ENCODE measurements around the gene ATP5PD.
"Not testable (repeated sequence)": the region's sequence is repeated elsewhere in the genome, so short reads cannot be mapped to it uniquely, and the experiment has no call there.

ATP5PD gene

DNA sequence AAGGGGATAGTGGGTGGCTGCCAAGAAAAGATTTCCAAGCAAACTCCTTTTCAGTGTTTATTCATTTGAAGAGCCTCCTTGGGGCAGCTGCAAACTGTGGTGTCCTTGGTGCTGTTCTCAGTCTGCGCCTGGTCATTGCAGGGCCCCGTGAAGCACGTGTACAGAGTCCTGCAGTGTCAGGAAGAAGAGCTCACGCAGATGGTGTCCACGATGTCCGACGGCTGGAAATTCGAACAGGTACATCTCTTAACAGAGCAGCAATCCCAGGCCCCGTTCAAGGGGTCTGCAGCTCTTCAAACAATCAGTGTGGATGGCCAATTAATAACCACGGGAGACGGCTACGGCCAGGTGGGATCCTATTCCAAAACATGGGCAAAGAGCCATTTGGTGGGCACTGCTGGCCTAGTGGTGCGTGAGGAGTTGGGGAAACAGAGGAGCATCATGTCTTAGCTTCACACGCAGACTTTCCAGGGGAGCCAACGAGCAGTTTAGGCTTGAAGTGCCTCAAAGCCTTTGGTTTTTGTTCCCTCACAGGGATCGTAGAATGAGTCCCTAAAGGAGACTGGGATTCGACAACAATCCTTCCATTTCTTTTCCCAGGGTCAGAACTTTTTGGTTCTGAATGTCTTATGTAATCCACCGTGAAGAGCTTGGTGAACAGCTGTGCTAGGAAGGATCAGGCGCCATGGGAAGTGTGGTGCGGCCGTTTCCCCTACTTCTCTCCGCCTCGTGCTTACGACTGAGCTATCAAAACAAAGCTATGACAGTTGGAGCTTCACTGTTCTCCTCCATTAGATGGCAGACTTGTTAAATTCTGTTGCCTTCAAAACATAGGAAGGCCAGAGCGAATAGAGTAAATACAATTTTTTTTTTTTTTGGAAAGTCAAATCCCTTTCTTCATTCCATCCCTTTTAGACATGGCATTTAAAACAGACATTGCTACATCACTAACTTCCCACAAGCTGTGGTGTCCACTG, 12.9 kb upstream of the ATP5PD start:
- DNase-seq (ENCODE audit: low read depth, low spot score) = no peak

DNA sequence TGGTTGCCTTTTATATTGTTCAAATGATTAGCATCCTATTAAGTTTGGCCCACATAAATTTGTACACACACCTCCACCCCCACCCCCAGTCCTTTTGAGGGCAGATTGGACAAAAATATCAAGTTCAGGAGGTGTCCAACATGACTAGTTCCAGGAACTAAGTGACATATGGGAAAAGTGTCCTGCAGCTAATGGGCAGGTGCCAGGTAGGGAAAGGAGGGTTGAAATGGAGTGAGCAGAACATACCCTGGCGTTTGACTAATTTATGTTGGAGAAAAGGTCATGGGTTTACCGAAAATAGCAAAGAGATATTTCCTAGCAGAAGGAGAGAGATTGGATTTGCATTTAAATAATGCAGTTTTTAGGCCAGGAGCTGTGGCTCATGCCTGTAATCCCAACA, 5.2 kb upstream of the ATP5PD start:
- no peak for DNase-seq (ENCODE audit: low read depth, low spot score)

DNA sequence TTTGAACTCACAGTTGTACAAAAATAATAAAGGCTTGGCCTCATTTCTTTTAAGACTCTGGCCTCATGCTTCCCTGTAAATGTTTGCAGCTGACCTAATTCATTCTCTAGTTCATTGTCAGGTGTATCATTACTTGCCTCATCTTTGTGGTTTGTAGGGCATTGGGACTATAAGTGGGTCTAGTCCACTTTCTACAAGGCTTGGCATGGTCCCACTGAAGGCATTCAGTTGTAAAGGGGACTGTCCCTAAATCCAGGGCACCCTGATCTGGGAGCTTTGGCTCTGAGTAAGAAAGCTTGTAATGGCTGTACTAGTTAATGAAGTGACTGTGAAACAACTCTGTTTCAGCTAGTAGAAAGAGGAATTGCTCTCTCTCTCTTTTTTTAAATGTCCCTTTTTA, 2.9 kb upstream of the ATP5PD start:
- no peak for DNase-seq (ENCODE audit: low read depth, low spot score)

DNA sequence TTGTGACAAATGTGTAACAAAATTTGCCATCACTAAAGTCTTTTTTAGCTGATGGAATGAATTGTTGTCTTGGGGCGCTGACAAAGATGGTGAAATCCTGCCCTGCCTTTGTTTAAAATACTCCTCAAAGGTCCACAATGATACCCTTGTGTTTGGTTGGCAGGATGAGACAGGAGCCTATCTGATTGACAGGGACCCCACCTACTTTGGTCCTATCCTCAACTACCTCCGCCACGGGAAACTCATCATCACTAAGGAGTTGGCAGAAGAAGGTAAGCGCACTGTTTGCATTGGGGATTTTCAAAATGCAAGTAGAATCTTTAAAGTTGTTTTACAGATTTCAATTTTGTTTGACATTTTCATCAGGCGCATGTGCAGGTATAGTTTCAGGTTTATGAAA, 2.3 kb upstream of the ATP5PD start:
- no peak for DNase-seq (ENCODE audit: low read depth, low spot score)

DNA sequence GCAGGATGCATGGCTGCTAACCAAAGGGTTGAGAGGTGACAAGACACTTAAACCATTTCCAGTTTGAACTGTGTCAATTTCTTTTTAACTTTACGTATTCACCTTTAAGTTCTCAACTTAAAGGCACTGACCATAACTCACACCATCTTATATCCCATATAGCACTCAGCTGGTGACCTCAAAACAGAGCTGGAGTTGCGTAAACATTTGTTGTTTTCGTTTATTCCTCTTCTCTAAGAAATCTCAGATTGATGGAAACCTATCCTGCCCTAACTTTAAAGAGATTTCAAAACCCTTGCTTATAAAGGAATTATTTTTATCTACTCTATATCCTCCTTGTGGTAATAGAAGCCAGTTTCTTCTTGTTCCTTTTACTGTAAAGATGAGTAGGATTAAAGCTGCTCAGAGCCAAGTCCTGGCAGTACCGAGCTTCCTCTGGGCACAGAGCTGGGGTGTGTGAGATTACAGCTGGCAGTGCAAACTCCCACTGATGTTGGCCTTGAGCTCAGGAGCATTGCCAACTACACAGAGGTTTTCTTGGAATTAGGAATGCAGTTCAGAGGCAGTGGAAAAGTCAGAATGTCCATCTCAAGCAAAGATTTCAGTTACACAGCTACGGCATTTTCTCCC, 1.6 kb upstream of the ATP5PD start:
- no peak for DNase-seq (ENCODE audit: low read depth, low spot score)

DNA sequence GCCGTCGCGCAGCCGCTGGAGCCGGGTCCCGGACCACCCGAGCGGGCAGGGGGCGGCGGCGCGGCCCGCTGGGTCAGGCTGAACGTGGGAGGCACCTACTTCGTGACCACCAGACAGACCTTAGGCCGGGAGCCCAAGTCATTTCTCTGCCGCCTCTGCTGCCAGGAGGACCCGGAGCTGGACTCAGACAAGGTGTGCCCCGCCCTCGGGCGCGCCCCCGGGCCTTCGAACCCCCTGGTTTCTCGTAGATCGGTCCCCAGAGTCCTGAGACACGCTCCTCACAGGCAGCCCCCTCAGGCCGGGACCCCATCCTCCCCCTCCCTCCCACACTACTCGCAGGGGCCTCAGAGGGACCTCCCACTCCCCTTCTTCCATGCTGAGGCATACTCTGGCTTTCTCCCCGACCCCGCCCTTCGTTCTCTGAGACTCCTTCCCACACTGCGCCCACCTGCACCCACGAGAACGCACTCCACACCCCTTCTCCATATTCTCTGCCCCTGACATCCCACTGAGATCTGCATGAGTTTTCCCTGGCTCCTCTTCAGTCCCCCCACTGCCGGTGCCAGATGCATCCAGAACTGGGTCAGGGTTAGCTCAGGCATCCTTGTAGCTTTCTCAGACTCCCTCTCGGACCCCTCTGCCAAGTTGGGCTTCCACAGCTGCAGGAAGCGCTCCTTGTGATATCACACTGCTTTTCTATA, 779 bp upstream of the ATP5PD start:
- no peak for DNase-seq (ENCODE audit: low read depth, low spot score)

DNA sequence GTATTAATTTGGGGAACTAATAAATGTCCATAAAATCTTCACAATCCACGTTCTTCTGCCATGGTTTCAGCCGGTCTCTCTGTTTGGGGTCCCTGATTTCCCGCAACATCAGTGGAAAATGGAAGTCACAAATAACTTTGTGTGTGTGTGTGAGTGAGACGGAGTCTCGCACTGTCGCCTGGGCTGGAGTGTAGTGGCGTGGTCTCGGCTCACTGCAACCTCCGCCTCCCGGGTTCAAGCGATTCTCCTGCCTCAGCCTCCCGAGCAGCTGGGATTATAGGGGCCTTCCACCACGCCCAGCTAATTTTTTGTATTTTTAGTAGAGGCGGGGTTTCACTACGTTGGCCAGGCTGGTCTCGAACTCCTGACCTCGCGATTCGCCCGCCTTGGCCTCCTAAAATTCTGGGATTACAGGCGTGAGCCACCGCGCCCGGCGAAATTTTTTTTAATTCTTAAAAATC, 793 bp downstream of the ATP5PD start:
- not testable (repeated sequence) for DNase-seq (ENCODE audit: low read depth, low spot score)

DNA sequence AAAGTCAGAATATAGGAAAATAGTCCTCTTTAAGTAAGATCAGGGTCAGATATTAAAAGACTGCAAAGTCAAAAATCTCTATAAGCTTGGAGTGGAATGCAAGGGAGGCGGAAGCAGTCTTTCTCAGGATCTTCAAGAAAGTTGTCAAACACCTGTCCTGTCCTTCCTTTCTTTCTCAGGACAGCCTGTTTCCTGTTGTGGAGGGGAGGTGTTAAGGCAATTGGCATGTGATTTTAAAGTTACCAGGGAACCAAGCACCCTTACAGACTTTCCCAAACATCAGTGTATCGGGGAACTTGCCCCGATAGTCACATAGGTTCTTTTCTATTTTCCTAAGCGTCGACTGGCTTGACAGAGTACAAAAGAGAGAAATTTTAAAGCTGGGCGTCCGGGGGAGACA, 2.1 kb downstream of the ATP5PD start:
- DNase-seq (ENCODE audit: low read depth, low spot score) = no peak

DNA sequence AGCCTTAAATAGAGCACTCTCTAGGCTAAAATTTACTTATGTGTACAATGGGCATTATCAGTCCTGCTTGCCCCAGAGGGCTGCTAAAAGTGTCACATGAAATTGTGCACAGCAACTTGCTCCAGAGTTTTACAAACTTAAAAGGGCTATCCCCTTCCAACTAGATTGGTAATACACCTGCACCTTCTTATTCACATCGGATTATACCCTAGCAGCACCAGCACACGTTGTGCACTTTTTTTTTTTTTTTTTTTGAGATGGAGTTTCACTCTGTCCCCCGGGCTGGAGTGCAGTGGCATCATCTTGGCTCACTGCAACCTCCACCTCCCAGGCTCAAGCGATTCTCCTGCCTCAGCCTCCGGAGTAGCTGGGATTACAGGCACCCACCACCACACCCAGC, 3.0 kb downstream of the ATP5PD start:
- not testable (repeated sequence) for DNase-seq (ENCODE audit: low read depth, low spot score)

DNA sequence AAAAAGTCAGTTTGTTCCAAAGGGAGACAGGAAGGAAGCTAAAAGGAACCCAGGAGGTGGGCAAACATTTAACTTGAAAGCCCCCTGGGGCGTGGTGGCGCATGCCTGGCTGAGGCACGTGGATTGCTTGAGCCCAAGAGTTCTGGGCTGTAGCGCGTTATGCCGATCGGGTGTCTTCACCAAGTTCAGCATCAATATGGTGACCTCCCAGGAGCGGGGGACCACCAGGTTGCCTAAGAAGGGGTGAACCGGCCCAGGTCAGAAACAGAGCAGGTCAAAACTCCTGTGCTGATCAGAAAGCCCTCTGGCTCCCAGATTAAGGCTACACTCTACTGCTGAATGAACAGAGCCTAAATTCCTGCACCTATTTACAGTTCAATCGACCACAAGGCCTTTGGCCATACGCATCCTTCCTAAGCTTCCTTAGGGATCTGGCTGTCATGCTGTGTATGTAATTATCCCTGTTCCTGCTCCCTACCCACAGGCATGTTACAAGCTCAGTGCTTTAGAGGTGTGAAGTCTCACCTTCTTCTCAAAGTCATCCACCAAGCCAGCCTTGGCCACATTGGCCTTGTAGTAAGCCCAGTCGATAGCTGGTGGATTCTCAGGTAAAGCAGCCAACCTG, 5.0 kb downstream of the ATP5PD start:
- DNase-seq (ENCODE audit: low read depth, low spot score) = no peak

DNA sequence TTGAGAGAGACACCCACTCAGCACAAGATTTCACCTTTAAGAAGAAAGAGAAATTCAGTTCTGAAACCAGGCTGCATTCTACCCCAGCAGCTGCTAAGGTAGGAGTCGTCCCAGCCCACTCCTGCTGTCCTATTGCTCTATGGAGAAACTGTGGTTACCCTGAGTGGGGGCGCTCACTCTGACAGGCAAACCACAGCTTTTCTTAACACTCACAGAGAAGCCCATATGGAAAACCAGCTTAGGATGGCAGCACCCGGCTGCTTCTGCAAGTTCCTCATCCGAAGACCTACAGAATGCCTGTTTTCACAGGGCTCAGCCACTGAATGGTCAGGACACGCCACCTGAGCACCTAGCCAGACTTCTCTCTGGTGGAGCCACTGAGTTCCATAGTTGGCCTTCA, 7.5 kb downstream of the ATP5PD start:
- no peak for DNase-seq (ENCODE audit: low read depth, low spot score)

DNA sequence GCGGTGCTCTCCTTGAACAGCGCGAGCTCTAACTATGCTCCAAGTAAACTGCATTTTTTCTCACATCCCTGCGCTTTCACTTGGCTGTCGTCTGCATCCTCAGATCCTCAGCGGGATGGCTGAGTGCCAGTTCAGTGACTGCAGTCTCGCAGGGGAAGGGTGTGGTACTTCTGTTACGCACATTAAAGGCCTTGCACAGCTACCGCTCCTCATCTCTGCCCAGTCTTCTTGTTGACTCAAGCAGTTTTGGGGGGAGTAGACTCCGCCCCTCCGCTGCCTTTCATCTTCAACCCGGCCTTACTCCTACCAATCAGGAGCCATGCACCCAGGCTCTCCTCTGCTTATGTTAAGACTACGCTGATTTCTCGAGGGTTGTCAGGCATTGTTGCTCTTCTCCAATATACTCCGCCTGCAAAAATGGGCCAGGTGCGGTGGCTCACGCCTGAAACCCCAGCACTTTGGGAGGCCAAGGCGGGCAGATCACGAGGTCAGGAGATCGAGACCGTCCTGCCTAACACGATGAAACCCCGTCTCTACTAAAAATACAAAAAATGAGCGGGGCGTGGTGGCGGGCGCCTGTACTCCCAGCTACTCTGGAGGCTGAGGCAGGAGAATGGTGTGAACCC, 10.0 kb downstream of the ATP5PD start:
- DNase-seq (ENCODE audit: low read depth, low spot score) = no peak

DNA sequence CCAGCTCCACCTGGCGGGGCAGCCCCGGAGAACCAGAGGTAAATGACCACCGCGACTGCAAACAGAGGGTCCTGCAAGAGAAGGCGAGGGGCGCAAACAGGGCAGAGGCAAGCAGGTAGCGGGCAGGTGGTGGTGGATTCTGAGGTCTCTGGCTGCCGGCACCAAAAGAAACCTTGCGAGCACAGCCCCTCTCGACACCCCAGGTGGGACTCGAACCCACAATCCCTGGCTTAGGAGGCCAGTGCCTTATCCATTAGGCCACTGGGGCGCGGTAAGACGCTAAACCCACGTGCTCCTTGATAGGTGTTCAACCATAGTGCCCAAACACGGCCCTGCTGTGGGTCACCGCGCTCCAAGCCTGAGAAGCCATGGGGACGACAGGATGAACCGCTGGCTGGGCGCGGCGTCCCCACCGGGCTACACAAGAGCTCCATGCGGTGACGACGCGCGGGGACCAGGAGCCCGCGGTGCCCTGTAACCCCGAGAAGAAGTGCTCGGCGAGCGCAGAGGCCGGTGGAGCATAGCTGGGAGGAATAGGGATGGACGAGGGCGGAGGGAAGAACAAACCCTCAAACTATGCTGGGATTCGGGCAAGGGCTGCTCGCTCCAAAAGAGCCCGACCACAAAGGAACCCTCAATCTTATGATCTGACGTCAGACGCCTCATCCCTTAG, 12.4 kb downstream of the ATP5PD start:
- peak; percentile 55 for DNase-seq (ENCODE audit: low read depth, low spot score)

DNA sequence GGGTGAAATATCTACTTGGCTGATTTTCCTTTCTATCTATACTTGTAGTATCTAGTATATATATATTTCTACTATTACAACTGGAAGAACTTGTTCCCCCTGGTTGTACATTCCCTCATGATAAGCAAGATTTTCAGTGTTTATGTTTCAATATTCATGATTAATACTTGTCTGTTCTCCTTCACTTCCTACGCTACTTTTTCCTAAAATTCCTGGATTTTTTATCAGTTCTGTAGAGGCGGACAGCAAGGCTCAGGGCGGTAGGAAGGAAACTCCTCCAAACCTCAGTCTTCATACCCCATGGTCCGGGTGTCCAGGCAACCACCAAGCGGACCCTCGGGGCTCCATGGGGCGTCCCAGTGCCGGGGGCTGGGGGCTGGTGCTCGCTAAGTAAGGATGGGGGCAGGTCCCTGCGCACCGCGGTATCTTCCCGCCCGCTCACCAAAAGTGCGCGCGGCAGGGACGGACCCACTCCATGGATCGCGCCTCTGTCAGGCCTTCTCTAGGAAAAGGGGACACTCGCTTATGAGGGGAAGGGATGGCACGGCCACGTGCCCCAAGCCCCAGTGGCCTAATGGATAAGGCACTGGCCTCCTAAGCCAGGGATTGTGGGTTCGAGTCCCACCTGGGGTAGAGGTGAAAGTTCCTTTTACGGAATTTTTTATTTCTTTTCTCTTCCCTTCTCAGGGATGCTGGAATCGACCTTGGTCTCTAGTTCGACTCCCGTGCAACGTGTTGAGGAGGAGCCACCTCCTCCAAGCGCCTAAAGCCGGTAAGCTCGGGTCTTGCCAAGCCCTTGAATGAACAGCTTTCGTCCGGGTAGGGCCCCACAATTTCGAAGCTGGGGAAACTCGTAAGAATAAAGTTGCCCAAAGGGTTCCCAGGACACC, 13.2 kb downstream of the ATP5PD start:
- peak; percentile 68 for DNase-seq (ENCODE audit: low read depth, low spot score)

DNA sequence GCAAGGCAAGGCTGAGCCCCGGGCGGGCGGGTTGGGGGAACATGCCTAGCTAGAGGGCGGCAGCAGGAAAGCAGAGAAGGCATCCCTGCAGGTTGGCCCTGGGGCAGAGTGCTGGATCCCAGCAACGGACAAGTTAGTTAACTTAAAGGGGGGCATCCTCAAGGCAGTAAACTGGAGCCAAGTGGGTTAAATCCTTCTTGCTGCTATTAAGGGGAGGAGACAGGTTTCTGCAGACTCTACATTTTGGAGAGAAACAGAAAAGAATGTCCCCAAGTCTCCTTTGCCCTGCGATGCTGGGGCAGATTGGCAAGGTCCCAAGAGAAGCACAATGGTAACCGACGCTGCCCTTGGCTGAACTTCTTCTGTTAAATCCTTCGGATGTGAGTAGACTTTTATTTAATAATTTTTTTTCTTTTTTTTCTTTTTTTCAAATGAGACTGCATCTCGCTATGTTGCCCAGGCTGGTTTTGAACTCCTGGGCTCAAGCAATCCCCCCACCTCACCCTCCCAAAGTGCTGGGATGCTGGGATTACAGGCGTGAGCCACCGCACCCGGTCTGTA, 14.0 kb downstream of the ATP5PD start:
- no peak for DNase-seq (ENCODE audit: low read depth, low spot score)

DNA sequence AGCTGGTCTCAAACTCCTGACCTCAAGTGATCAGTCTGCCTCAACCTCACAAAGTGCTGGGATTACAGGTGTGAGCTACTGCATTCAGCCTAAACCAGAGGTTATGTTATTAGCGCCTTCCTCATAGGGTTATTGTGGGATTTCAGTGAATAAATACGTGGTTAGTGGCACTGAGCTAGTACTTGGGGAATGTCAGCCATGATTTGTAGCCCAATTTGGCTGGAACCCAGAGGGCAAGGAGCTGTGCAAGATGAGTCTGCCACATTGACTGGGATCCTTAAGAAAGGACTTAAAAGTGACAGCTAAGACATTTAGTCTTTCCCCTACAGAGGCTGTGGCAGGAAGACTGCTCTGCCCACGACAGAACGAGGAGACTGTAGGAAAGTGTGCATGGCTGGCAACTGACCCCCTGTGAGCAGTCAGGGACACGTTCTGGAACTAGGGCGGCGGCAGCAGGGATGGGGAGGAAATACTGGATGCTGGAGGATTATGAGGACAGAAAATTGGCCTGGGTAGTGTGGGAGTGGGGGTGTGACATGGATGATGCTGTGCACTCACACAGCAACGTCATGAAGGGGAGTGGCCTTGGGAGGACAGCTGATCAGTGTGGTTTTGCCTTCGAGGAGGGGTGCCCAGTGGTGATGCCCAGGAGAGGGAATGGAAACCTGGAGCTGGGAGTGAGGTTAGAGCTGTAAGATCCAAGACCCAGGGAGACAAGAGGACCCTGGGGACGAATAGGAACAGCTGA, 14.6 kb downstream of the ATP5PD start:
- DNase-seq (ENCODE audit: low read depth, low spot score) = no peak

DNA sequence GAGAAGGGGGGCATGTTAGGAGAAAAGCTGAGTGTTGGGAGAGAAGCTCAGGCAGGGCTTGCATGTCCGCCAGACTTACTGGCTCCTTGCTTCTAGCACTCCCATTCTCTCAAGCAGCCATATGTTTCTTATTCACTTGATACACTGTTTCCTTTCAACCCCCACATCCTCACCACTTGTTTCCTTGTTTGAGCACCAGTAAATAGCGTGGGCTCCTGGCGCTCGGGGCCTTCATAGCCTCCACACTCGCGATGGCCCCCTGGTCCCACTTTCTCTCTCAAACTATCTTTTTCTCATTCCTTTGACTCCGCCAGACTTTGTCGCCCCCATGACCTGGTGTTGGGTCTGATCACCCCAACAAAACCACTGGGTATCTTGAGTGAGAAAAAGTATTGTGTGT, 16.6 kb downstream of the ATP5PD start:
- no peak for DNase-seq (ENCODE audit: low read depth, low spot score)

DNA sequence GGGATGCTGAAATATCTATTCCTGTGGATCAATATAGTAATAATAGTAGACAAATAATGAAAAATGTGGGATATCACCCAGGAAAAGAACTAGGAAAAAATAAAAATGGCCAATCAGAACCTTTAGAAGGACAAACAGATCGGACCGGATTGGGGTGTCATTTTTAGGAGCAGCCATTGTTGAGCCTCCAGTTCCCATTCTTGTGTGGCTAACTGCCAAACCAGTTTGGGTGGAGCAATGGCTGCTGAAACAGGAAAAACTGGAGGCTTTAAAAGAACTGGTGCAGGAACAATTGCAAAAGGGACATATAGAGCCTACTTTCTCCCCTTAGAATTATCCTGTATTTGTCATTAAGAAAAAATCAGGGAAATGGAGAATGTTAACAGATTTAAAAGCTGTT, 20.1 kb downstream of the ATP5PD start:
- DNase-seq (ENCODE audit: low read depth, low spot score) = not testable (repeated sequence)

DNA sequence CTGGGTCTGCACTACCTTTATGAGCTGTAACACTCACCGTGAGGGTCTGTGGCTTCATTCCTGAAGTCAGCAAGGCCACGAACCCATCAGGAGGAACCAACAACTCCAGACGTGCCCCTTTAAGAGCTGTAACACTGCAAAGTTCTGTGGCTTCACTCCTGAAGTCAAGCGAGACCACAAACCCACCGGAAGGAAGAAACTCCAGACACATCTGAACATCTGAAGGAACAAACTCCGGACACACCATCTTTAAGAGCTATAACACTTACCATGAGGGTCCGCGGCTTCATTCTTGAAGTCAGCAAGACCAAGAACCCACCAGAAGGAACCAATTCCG, 21.4 kb downstream of the ATP5PD start:
- DNase-seq (ENCODE audit: low read depth, low spot score) = not testable (repeated sequence)

Data from brain pericyte (primary cell).